CD4-positive, alpha-beta T cell (primary cell): ENCODE data around the gene FBLN1. TPM values are rescaled to one million over a fixed set of nuclear protein-coding genes. Genes with fewer than 3 reads are reported as not detected.

ENCODE experiments used
- ATAC-seq: fragments of 200-7000 bp; cut with Tn5 transposase; one replicate; pipeline ENCODE4 v1.10.0; 2022; ENCODE audit warnings: mild to moderate bottlenecking; ENCODE audit not compliant: poor library complexity
- CTCF ChIA-PET: fragments of 350-600 bp; sonication (Branson Sonifier 250); formaldehyde crosslinking; loops from one replicate; lab custom pipeline; 2021; ENCODE audit warnings: antibody characterized with exemption, inconsistent platforms; lab: Charles Lee
- POLR2A ChIA-PET: fragments of 350-600 bp; sonication (Branson Sonifier 250); formaldehyde crosslinking; loops from one replicate; lab custom pipeline; 2021; ENCODE audit warnings: antibody characterized with exemption, inconsistent platforms; lab: Charles Lee
- DNase-seq, 14 experiments: peaks; one replicate each; pipeline ENCODE4 v3.0.0-alpha.2; 2013 to 2020; ENCODE audit warnings: mixed read lengths in 2 of 14
- H3K27ac ChIP-seq, 2 donors: one replicate each; pipeline versions ENCODE4 v1.5.1 to v1.7.0; 2013; ENCODE audit warnings: low read length in 2 of 2, low read depth in 1 of 2, mild to moderate bottlenecking in 1 of 2
- H3K27me3 ChIP-seq, 2 experiments: 1 replicate in 1 of 2; 2 replicates in 1 of 2; pipeline versions ENCODE4 v1.6.1 to v1.7.0; 2013; ENCODE audit warnings: low read length in 2 of 2, control low read depth in 1 of 2, mild to moderate bottlenecking in 1 of 2, moderate library complexity in 1 of 2; ENCODE audit not compliant: insufficient read depth in 2 of 2, control insufficient read depth in 1 of 2
- H3K36me3 ChIP-seq: one replicate; pipeline ENCODE4 v1.6.1; 2013; ENCODE audit warnings: low read length, control low read depth; ENCODE audit not compliant: insufficient read depth
- H3K4me1 ChIP-seq: one replicate; pipeline ENCODE4 v1.6.1; 2013; ENCODE audit warnings: low read length, control low read depth; ENCODE audit not compliant: insufficient read depth
- H3K4me3 ChIP-seq: one replicate; pipeline ENCODE4 v1.5.1; 2013; ENCODE audit warnings: mild to moderate bottlenecking, low read length, moderate library complexity
- H3K9me3 ChIP-seq, 2 experiments: 1 replicate in 1 of 2; 2 replicates in 1 of 2; pipeline versions ENCODE4 v1.6.1 to v1.7.0; 2013; ENCODE audit warnings: low read length in 2 of 2, mild to moderate bottlenecking in 2 of 2, control low read depth in 1 of 2, moderate library complexity in 1 of 2; ENCODE audit not compliant: control insufficient read depth in 1 of 2, insufficient read depth in 1 of 2
- H3K27ac Mint-ChIP-seq: one replicate; pipeline ENCODE4 v1.8.0; 2020; ENCODE audit warnings: mixed read lengths
- H3K27me3 Mint-ChIP-seq: one replicate; pipeline ENCODE4 v1.8.0; 2021; ENCODE audit warnings: mixed read lengths
- H3K36me3 Mint-ChIP-seq: one replicate; pipeline ENCODE4 v1.8.0; 2021; ENCODE audit warnings: low read depth, mixed read lengths
- H3K4me1 Mint-ChIP-seq: one replicate; pipeline ENCODE4 v1.8.0; 2021; ENCODE audit warnings: low read depth, mixed read lengths
- H3K4me3 Mint-ChIP-seq: one replicate; pipeline ENCODE4 v1.8.0; 2020; ENCODE audit warnings: mild to moderate bottlenecking, mixed read lengths
- H3K9me3 Mint-ChIP-seq: one replicate; pipeline ENCODE4 v1.8.0; 2020; ENCODE audit warnings: mixed read lengths
- intact Hi-C, 2 experiments: fragments of 100-400 bp; cut with DNase I in 1 of 2; cut with micrococcal nuclease in 1 of 2; formaldehyde crosslinking; loops; one replicate each; pipeline versions ENCODE4 v1.15.1 to v1.9.0; 2023 to 2025; cut with DNase I, micrococcal nuclease
- total RNA-seq, 174 experiments: library from RNA in 2 of 174; stranded (reverse) in 2 of 174; gene quantifications; one replicate each; pipeline ENCODE4 v1.2.3 and lab custom pipeline; 2021 to 2026
- TF ChIP-seq, protein P1 (sequence below): fragments of 200-600 bp; IDR thresholded peaks from one replicate; pipeline ENCODE4 v1.8.0; 2022; ENCODE audit warnings: antibody characterized with exemption, mild to moderate bottlenecking

FBLN1 gene
- total RNA-seq, 2 experiments from 2014 or later: not detected

- H3K4me3 Mint-ChIP-seq: no peak overlapping the region
These were observed 22.0 kb upstream of the FBLN1 start for GRCh38 chr22:45480717-45481116.

DNA sequence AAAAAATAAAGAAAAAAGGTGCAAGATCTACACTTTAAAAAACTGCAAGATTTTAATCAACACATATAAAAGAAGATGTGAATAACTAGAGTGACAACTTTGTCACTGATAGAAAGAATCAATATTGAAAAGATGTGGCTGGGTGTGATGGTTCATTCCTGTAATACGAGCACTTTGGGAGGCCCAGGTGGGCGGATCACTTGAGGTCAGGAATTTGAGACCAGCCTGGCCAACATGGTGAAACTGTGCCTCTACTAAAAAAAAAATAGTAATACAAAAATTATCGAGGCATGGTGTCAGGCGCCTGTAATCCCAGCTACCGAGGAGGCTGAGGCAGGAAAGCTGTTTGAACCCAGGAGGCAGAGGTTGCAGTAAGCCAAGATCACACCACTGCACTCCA is 21.0 kb upstream of the FBLN1 start:
- CTCF ChIA-PET: no interaction called here
- Histone ChIP-seq H3K27me3 (peaks cover 0 to 3% of the 10 kb centered on the region in 2 experiments), H3K4me1 (no peaks in the 10 kb centered on the region), H3K36me3 (no peaks in the 10 kb centered on the region), H3K27ac (no peak overlapping the region), H3K9me3 (no peaks in the 10 kb centered on the region), H3K4me3 (no peak overlapping the region)
- POLR2A ChIA-PET: no interaction called here
- H3K27ac Mint-ChIP-seq: no peak overlapping the region
- DNase-seq (no peak), ATAC-seq (no peak)
- TF ChIP-seq, protein P1, sequence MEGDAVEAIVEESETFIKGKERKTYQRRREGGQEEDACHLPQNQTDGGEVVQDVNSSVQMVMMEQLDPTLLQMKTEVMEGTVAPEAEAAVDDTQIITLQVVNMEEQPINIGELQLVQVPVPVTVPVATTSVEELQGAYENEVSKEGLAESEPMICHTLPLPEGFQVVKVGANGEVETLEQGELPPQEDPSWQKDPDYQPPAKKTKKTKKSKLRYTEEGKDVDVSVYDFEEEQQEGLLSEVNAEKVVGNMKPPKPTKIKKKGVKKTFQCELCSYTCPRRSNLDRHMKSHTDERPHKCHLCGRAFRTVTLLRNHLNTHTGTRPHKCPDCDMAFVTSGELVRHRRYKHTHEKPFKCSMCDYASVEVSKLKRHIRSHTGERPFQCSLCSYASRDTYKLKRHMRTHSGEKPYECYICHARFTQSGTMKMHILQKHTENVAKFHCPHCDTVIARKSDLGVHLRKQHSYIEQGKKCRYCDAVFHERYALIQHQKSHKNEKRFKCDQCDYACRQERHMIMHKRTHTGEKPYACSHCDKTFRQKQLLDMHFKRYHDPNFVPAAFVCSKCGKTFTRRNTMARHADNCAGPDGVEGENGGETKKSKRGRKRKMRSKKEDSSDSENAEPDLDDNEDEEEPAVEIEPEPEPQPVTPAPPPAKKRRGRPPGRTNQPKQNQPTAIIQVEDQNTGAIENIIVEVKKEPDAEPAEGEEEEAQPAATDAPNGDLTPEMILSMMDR: no peak
- no peak overlapping the region for H3K4me3 Mint-ChIP-seq
- intact Hi-C loops: no loop called here
- no peaks in the 10 kb centered on the region for H3K4me1 Mint-ChIP-seq
- H3K36me3 Mint-ChIP-seq: no peaks in the 10 kb centered on the region
- H3K27me3 Mint-ChIP-seq: peaks cover 24% of the 10 kb centered on the region
- no peaks in the 10 kb centered on the region for H3K9me3 Mint-ChIP-seq

More at GRCh38 chr22:45480717-45481116, 22.0 kb upstream of the FBLN1 start:
- ATAC-seq (no peak), DNase-seq (no peak)
- Mint-ChIP-seq H3K36me3 (no peaks in the 10 kb centered on the region), H3K27me3 (peaks cover 27% of the 10 kb centered on the region), H3K27ac (no peak overlapping the region), H3K4me1 (no peaks in the 10 kb centered on the region), H3K9me3 (no peaks in the 10 kb centered on the region)
- Histone ChIP-seq H3K27me3 (peaks cover under 1 to 3% of the 10 kb centered on the region in 2 experiments), H3K36me3 (no peaks in the 10 kb centered on the region), H3K4me3 (no peak overlapping the region), H3K27ac (no peak overlapping the region), H3K4me1 (no peaks in the 10 kb centered on the region), H3K9me3 (no peaks in the 10 kb centered on the region)
- intact Hi-C loops: no loop called here
- CTCF ChIA-PET: no interaction called here
- POLR2A ChIA-PET: no interaction called here
- TF ChIP-seq, protein P1: no peak

GRCh38 chr22:45482169-45482568 is 20.5 kb upstream of the FBLN1 start:
- peaks cover 19% of the 10 kb centered on the region for H3K27me3 Mint-ChIP-seq
- no peaks in the 10 kb centered on the region for H3K9me3 Mint-ChIP-seq
- Histone ChIP-seq H3K27me3 (peaks cover 0 to 3% of the 10 kb centered on the region in 2 experiments), H3K27ac (no peak overlapping the region), H3K36me3 (no peaks in the 10 kb centered on the region), H3K9me3 (no peaks in the 10 kb centered on the region), H3K4me3 (no peak overlapping the region), H3K4me1 (no peaks in the 10 kb centered on the region)
- no peaks in the 10 kb centered on the region for H3K4me1 Mint-ChIP-seq
- CTCF ChIA-PET: interaction anchor here (0.8 kb wide), 1 partner anchor 8 kb away, joined by 4 read pairs; no protein-coding TSS in a partner anchor
- no peak overlapping the region for H3K27ac Mint-ChIP-seq
- no peaks in the 10 kb centered on the region for H3K36me3 Mint-ChIP-seq
- TF ChIP-seq, protein P1: no peak
- ATAC-seq: no peak
- POLR2A ChIA-PET: no interaction called here
- H3K4me3 Mint-ChIP-seq: no peak overlapping the region
- intact Hi-C loops: no loop called here
- DNase-seq: no peak
